ENCODE results near the gene PRXL2A.
"Not testable (repeated sequence)": the region's sequence is repeated elsewhere in the genome, so short reads cannot be mapped to it uniquely, and the experiment has no call there.

Gene PRXL2A

DNA sequence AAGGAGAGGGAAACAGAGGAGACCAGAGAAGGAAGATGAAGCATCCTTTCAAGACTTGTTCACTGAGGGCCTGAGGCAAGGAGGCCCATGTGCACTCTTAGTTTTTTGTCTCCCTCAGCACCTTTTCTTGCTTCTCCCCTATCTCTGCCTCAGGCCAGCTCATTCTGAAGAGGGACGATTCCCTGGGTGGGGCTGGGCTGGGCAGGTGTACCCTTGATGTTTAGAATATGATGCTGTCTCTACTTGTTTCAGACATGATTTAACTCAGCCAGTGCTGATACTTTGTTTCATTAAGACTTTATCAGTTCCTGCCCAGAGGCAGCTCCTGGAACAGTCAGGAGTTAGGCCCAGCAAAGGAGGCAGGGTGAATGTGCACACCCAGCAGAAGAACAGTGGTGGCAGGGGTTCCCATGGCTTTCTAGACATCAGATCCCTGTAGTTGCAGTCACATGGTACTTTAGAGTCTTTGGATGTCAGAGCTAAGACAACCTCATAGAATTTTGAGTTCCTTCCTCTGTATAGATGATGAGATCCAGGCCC is 3.4 kb downstream of the PRXL2A start:
- DNase-seq, result no peak

DNA sequence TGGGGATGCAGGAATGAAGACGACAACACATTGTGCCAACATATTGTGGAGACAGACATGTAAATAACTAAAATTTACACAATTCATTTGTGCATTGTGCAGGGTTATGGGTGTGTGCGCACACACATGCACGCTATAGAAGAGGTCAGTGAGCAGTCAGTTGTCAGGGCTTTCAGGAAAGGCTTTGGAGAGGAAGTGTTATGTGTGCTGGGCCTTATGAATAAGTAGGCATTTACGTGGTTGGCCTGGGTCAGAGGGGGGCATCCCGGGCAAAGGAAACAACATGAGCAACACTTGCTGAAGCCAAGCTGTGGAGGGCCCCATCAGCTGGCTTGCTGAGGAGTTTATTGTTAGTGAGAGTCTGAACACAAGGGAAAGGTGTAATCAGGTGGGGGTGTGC is 4.1 kb downstream of the PRXL2A start:
- peak; percentile 15 for DNase-seq

DNA sequence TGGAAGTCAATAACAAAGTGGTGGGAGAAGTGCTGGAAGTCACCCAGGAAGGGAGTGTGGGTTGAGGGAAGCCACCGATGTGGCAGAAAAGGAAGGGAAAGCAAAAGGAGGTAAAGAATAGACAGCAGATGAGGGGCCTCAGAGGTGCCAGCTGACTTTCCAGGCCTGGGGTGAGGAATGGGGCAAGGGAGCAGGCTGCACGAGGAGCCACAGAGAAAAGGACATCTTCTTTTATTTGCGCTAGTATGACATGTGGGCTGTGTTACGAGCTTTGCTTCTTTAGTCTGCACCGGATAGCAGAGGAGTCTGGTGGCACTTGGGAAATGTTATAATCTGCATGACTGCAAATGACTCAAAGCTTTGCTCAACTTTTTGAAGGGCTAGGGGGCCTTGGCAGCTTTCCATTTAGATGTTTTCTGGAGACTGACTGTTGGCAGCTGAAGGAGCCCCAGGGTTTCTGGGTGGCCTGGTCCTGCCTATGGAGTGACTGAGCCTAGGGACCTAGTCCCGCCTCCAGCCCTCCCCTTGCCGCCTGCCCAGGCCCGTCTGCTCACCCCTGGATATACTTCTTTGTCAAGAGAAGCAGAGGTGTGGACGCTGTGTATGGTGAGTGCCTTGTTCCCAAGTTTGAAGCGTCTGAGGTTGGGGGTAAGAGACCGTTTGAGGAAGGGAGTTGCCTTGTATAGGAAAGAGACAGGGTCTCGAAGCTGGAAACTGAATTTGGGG is 5.1 kb downstream of the PRXL2A start:
- peak; percentile 45 for DNase-seq

DNA sequence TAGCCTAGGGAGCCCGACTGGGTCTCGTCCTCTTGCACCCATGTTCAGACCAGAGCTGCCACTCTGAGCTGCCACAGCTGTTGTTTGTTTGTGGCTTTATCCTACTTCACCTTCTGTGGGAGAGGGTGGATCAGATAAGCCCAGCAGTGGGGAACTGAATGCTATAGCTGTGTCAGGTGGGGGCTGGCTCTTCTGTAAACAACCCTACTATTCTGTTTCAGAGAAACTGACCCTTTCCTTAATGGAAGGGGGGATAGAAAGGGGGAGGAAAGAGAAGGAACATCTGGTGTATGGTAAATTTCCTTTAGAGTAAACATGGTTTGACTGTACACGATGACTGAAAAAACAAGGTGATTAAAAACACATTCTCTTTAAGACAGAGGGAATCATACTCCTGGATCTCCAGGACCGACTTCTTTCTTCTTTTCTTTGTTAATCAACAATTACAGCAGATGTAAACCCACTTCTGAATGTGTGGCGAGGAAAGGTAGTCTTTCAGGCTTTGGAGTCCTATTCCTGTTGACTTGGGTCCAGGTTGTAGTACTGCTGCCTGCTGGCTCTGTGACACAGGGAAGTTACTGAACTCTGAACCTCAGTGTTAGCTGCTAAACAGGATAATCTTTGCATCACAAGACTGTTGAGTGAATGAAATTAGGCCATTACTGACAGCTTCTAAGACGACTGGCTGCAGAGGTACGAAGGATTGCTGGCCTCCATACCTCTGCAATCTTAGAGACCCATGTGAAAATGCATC is 6.0 kb downstream of the PRXL2A start:
- peak; percentile 55 for DNase-seq

DNA sequence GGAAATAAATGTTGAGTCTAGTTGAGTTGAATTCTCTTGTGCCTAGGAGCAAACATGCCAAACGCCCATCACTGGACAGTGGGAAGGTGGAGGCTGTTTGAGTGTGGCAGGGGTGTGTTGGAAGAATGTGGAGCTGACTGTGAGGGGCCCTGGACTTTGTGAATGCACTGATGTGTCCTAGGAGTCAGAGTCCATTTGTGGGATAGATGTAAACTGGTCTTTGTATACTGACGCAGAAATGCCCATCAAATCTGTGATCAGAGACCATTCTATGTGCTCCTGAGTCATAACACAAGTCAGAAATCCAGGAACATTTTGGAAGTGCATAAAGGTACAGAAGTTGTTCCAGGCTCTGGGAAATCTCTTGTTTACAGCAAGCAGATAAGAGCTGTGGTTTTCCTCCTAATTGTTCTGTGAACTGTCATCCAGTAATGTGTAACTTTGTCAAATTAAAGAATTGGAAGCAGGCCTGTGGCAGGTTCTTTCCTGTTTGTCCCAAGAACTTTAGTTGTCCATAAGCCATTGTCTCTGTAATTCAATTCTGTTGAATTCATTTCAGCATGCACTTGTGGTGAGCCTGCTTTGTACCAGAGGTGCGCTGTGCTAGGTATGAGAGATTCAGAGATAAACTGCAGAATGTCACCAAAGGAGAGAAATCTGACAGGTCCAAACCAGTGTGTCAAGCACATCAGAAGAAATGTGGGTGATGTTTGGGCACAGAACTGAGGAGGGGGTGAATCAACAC is 7.6 kb downstream of the PRXL2A start:
- no peak for DNase-seq

DNA sequence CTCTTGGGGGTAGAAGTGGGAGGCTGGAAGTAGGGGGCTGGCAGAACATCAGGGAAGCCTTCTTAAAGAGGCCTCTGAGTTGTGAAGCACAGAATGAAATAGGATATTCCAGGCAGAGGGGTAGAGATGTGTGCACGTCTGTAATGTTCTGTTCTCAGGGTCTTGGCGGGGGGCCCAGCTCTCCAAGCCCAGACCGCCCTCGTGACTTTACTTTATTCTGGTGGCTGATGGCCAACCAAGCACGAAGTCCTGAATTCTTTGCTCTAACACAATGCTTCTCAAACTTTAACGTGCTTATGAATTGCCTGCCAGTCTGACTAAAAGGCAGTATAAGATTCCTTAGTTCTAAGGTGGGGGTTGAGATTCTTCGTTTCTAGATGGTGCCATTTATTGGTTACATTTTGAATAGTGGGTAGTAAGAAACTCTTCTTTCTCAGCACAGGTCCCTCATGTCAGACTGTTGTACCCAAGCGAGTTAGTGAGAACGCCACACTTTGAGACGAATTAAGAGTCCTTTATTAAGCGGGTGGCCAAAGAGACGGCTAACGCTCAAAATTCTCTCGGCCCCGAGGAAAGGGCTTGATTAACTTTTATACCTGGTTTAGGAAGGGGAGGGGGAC is 8.2 kb downstream of the PRXL2A start:
- no peak for DNase-seq

DNA sequence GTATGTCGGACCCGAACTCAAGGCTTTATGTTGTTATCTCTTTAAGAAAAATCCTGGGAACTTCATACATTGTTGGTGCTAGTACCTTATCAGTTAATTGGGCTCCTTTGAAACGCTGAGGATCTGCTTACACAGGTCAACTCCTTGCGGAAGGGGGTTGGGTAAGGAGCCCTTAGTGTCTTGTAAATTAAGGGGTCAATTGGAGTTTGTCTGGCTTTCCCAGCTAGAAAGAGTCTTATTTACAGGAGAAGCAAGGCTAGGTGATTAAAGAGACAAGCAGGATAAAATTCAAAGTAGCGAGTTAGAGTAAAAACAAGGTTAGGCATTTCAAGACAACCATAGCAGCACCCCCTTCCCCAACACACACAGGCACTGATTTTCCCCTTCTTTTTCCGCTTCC is 8.9 kb downstream of the PRXL2A start:
- DNase-seq, result not testable (repeated sequence)

DNA sequence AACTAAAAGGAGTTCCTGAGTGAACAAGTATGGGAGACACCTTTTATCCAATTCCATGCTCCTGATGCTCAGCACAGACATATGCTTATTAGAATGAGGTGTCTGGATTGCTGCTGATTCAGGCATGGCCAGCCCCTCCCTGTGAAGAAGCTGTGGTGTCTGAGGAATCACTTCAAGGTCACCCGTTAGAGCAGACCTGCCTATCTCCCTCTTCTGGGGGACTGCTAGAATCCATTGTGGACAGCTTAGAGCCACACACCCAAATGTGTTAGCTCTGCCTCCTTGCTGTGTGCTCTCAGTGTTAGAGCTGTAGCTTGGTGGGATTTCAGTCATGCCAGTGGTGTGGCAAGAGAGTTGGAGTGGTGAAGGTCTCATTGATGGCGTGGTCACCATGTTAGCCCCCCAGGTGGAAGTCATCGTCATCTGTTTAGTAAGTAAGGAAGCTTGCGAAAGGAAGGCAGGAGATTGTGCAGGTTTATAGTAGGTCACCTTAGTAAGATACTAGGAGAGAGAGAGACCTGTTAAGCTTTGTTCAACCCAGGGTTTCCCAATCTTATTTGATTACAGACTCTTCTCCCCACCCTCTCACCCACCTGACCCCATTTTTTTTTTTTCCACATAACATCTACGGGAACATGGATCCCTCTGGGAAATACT is 12.8 kb downstream of the PRXL2A start:
- DNase-seq, result no peak

DNA sequence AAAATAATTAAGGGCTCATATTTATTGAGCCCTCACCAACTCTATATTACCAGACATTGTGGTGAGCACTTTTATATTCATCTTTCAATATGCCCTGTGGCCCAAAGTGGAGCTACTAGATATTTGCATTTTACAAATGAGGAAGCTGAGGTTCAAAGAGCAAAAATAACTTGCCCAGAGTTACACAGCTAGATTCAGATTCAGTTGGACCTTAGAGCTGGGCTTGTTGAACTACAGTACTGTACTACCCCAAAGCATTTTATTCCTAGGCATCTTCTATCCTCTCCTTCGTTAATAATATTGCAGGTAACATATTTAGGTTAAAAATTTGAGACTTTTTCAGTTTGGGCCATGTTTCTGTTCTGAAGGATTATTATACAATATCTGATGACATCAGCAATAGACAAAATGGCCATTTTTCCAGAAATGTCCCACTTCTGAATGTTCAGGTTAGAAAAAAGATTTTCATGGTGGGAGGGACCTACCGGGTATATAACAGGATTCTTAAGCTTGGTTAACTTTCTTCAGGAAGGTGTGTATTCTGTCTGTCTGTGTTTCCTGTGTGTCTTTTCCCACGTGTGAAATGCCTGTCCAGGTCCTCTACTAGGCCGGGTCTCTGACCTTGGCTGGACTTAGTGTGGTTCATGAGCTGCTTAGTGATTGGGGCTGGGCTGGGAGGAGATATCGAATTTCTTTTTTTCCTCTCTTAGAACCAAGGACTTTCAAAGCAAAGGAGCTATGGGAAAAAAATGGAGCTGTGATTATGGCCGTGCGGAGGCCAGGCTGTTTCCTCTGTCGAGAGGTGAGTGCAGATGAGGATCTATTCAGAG is 13.6 kb downstream of the PRXL2A start:
- DNase-seq, result no peak

DNA sequence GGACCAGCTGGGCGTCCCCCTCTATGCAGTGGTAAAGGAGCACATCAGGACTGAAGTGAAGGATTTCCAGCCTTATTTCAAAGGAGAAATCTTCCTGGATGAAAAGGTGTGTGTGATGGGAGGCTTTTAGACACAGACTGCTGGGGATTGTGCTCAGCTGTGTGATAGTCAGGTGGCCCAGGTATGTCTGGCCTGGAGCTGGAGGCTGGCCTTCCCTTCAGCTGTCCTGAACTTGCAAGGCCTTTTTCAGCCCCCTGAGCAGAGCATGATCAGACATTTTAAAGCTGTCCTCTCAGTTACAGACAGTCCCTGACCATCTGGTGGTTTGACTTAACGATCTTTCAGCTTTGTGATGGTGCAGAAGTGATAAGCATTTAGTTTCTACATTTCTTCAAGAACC is 17.6 kb downstream of the PRXL2A start:
- DNase-seq, result no peak

DNA sequence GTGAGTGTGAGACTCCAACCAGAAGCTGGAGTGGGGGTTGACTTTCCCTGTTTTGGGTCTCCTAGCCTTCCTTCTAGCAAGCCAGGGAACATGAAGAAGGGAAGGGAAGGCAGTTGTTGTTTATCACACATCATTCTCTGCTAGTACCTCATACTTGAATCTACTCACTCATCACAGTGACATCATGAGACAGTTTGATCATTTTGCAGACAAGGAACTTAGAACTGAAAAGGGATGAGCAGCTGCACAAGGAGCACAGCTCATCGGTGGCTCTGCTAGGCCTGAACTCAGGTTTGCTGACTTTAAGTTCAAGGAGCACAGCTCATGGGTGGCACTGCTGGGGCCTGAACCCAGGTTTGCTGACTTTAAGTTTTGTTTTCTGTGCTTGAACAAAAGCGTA is 19.2 kb downstream of the PRXL2A start:
- DNase-seq, result no peak

DNA sequence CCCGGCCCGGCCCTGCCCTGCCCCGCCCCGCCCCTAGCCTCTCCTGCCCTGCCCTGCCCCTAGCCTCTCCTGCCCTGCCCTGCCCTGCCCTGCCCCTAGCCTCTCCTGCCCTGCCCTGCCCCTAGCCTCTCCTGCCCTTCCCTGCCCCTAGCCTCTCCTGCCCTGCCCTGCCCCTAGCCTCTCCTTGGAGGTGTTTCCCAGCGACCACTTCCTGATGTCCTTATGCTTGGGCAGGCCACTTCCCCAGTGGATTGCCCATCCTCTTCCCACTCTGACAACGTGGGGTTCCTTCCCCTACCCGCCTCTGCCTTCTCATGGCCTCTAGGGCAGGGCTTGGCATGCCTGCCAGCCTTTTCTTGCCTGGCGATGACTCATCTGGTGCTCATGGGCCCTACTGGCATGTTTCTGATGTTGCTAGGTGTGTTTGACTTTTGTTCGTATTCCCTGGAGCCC is 21.2 kb downstream of the PRXL2A start:
- DNase-seq, result no peak

DNA sequence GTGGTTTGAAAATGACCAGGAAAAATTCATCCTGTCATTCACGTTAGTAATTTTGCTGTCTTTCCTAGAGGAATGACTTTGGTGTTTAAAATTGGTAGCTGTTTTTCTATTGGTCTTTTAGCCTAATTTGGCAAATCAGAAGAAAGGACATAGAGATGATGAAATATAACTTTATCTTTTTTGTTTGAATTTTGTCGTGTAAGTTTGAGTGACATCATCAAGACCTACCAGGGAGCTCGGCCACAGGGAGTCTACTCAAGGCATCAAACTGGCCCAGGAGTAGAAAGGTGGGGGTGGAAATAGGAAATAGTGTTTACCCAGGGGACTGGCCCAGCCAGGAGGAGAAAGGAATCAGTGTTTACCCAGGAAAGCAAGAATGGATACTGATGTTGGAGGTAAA is 24.8 kb downstream of the PRXL2A start:
- DNase-seq, result no peak

DNA sequence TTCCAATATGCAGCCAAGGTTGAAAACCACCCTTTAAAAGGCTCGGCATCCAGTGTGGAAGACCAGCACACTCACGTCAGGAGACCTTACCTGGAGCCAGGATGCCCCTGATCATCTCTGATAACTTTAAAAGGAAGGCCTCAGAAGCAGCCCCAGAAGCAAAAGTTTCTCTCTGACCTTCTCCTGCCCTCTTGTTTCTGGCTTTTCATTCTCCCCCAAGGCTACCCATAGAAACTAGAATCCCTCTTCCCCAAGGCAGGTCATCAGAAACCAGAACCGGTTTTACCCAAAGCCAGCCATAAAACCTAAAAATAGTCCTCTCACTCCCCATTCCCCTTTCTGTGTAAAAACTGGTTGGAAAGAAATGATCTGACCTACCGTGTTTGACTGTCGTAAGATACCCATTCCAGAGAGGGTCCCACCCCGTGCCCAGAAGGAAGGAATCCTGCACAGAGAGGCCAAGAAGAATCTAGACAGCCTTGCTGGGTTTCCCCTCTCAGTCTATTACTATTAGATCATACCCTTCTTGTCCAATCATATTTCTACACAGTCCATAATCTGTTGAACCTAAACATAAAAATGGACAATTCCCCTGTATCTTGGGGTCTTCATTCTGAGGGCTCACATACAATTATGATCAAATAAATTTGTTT is 28.2 kb downstream of the PRXL2A start:
- DNase-seq, result no peak

DNA sequence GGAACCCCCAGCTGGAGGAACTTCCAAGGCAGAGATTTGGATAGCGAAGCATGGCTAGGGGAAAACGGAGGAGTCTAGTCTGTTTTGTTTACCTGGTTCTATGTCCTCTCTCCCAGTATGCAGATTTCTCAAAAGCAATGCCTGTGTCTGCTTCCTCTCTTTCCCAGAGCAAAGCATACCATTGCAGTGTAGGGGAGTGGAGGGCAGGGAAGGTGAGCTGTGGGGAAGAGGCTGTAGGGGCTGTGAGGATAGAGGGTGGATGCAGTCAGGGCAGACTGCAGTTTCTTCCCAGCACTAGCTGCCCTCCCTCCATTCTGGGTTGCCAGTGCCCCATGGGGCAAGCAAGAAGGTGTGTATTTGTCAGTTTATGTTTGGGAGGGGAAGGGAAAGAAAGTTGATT is 28.9 kb downstream of the PRXL2A start:
- DNase-seq, result no peak

DNA sequence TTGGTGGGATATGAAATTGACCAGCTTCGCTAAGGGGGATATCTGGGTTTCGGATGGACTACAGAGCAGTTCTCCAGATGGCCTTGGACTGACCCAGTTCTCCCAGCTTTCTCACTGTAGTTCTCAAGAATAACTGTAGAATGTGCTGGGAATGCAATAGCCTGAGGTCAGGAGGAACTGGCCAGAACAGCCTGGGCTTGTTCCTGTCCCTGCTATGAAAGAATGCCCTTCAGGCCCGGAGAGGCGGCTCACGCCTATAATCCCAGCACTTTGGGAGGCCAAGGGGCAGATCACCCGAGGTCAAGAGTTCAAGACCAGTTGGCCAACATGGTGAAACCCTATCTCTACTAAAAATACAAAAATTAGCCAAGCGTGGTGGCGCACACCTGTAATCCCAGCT is 33.5 kb downstream of the PRXL2A start:
- DNase-seq, result no peak

DNA sequence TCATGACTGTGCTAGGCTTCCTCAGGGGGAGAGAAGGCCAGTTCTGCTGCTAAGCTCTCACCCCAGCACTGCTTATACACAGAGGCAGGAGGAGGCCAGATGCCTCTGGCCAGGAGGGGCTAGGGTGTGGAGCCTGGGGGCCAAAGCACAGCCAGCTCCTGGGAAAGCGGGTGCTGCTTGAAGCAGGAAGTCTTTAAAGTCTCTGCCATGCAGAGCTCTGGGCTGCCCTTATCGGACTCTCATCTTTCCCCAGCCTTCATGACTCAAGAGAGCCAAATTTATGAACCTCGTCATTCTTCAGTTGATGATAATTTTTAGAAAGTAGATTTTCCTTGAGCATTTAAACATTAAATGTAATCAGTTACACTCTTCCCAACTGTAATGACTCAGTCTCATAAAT is 34.5 kb downstream of the PRXL2A start:
- DNase-seq, result no peak

DNA sequence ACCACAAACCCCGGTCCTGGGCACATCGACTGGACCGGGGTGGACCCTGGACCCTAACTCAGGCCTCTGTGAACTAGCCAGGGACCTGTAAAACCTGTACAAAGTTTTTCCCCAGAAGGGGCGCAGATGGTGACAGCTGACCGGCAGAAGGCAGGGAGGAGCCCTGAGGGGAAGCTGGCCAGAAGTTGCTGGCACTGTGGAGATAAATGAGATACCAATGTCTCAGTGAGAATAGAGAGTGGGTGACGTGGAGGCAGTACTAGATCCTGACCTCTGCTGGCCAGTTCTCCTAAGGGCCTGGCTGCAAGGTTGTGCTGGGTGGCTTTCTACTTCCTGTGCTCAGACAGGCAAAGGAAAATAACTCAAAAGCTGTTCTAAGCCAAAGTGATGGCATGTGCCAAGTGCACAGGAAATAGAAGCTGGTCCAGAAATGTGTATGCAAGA is 35.2 kb downstream of the PRXL2A start:
- no peak for DNase-seq

DNA sequence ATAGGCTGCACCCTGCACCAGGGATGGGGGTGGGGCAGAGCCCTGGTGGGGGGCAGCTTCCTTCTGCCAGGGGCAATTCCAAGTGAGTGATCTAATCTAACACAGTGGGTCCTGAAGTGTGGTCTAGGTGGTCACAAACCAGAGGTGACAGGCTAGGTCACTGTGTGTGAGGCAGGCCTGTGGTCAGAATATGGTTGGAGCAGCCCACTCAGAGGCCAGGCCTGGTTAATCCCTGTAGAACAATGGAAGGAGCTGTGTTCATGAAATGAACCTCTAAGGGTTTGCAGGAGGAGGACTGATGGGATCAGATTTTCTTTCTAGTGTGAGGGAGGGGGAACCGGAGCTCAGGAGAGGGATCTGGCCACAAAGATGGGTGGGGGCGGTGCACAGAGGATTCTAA is 35.8 kb downstream of the PRXL2A start:
- DNase-seq, result no peak

DNA sequence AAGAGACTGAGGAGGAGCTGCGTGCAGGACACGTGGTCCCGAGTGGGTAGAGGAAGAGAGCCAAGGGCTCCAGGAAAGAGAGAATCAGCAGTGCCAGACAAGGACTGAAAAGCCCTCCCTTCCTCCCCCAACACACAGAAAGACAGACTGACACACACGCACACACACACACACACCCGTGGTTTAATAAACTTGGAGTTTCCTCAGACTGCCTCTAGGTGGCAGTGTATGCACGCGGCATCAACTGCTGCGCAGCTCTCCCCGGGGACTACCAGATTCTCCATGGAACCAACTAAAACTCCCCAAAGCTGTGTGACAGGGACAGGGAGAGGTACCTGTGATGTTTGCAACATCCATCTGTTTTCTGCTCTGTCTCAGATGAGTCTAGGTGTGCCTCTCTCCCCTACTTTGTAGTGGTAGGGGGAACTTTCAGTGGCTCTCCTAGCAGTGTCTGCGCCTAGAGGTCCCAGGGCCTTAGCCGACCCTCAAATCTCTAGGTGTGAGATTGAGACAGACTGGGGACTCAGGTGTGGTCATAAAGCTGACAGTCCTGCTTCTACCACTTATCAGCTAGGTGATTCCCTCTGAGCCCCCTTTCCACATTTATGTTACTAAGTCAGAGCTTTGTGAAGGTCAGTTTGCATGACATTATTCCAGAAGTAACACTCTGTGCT is 36.4 kb downstream of the PRXL2A start:
- DNase-seq, result peak; percentile 85
